Inflammatory macrophage treated with lipopolysaccharide for 4 hours (primary cell): Measurements from ENCODE around the gene LHX2.

ENCODE experiments used
- DNase-seq: peaks from one replicate; pipeline ENCODE4 v3.0.0-alpha.2; 2020

LHX2 gene

DNA sequence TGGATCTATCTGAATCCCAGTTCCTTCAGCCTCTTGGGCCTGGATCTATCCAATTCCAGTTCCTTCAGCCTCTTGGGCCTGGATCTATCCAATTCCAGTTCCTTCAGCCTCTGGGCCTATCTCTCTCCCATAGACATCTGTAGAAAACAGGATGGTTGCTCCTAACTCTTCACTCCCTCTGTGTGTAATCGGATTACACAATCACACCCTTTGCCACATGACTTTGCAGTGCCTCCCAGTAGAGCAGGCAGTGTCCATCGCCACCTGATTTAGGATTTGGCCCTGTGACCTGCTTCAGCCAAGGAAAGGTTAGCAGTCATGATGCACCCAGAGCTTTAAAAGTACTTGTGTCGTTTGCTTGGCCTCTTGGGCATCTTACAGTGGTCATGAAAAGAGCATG, 56.7 kb downstream of the LHX2 start:
- no peak for DNase-seq

DNA sequence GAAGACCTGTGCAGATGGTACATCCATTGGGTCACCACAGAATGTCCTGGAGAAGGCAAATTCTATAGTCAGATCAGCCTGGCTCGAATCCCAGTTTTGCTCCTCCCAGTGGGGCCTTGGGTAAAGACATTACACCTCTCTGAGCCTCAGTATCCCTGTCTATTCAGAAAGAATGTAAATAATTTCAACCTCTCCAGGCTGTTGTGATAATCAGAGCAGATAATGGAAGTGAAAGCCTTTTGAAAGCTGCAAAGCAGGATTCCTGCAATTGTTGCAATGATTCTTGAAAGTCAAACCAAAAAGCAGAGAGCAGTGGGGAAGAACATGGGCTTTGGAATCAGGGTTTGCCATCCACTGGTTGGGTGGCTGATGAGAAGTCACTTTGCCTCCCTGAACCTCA, 63.2 kb downstream of the LHX2 start:
- DNase-seq: no peak

DNA sequence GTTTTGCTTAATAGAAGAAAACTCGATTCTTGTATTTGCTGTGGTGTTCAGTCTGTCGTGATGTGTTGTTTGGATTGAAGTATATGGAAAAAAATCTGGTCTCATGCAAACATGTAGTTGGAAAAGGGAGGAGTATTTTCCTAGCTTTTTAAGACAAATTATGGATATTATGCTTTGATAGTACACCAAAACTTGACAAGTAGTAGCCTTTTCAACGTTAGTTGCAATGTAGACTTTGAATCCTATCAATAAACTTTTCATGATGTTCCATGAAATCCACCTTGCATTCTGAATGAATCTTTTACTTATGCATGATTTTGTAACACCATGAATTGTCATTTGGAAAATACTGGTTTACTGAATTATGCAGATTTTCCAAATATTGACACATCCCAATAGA, 64.2 kb downstream of the LHX2 start:
- DNase-seq: no peak

DNA sequence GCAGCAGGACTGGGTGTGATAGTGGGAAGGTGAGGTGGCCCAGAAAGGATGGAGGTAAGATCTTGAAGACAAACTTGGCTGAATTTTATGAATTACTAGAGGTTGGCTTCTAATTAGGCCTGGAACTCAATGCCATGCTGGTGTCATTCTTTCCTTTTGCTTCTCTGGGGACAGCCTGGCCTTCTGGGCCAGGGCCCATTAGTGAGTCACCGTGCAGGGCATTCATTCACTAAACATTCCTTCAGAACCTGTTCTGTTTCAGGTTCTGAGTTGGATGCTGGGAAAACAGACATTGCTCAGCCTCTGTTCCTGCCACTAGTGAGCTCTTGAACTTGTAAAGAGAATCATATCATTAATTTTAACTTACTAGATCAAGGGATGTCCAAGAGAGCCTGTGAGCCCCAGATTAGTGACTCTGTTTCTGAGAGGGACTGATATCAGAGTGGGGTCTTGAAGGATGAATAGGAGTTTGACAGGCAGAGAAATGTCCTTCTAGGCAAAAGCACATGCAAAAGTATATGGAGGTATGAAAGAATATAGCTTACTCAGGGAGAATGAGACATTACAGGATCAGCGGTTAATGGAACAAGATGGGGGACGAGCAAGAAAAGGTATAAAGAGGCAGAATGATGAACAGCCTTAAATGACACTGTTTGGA, 66.5 kb downstream of the LHX2 start:
- DNase-seq: no peak

DNA sequence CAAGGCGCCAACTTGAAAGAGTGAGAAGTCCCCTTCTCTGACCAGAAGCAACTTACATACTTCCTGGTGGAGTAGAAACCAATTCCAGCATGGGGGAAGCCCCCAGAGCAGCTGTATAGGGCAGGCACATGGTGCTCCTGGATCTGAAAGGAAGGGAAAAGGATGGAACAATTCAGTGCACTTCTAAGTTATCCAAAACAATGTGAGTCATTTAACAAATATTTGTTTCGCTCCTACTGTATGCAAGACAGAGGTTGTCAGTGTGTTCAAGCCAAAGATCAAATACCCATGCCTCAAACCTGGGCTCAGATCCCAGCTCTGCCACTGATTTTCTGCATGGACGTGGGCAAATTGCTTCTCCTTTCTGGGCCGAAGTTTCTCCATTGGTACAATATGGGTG, 67.1 kb downstream of the LHX2 start:
- DNase-seq: no peak

DNA sequence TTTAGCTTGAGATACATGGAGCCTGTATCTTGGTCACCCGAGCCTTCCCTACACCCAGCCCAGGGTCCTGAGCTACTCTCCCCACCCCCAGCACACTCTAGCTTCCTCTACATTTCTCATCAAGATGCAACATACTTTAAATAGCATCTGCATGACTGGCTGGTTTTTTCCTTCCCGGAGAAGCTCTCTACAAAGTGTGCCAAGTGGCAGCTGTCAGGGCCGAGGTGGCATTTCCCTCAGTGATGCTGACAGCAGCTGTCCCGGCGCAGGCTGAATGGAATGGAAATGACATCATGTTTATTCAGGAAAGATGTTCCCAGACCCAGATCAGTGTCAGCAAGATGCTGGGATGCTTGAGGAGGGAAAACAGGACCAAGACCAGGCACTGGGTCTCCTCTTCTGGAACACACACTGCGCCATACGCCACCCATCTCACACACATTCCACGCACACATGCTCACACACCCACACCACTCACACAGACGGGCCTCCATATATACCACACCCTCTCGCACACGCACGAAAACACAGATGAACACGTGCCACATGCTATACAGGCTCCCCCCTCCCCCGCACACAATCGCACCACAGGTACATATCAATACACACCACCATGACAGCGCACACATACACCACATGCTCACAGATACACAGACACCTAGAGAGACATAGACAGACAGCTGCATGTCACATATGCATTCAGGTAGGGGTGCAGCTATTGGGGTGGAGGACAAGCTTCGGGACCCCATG, 67.8 kb downstream of the LHX2 start:
- DNase-seq: no peak

DNA sequence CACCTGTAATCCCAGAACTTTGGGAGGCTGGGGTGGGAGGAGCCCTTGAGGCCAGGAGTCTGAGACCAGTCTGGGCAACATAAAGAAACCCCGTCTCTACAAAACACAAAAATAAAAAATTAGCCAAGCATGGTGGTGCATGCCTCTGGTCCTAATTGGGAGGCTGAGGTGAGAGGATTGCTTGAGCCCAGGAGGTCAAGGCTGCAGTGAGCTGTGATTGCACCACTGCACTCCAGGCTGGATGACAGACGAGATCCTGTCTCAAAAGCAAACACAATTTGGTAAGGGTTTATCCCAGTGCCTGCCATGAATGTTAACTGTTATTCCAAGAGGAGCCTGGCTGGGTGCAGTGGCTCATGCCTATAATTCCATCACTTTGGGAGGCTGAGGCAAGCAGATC, 71.1 kb downstream of the LHX2 start:
- no peak for DNase-seq
